HS-5 (cell line): ENCODE measurements around the gene IRX4.

ENCODE experiments used
- DNase-seq: peaks from one replicate; pipeline ENCODE4 v3.0.0-alpha.2; 2012; ENCODE audit warnings: low read depth

Gene IRX4

GRCh38 chr5:1882337-1883119 lies at the start of gene IRX4:
Gene IRX4, minus strand, starts transcription at chr5:1882925. Its CDS starts 278 bp downstream, at chr5:1882647.
- DNase-seq, result no peak

- DNase-seq, result no peak
Observed at GRCh38 chr5:1931604-1932231, 49.0 kb upstream of the IRX4 start.

GRCh38 chr5:1930880-1931603 lies 48.3 kb upstream of the IRX4 start:
- no peak for DNase-seq

GRCh38 chr5:1930501-1930879 lies 47.8 kb upstream of the IRX4 start:
- DNase-seq, result no peak

- no peak for DNase-seq
Observed at GRCh38 chr5:1929108-1929991, 46.6 kb upstream of the IRX4 start.

- DNase-seq, result no peak
Observed at GRCh38 chr5:1926471-1927341, 44.0 kb upstream of the IRX4 start.

GRCh38 chr5:1926071-1926440 lies 43.3 kb upstream of the IRX4 start:
- no peak for DNase-seq

- no peak for DNase-seq
Observed at GRCh38 chr5:1925111-1926070, 42.7 kb upstream of the IRX4 start.

GRCh38 chr5:1923766-1924165 lies 41.0 kb upstream of the IRX4 start:
- DNase-seq, result no peak

GRCh38 chr5:1923341-1923740 lies 40.6 kb upstream of the IRX4 start:
- DNase-seq, result no peak

GRCh38 chr5:1921711-1922110 lies 39.0 kb upstream of the IRX4 start:
- no peak for DNase-seq

GRCh38 chr5:1919750-1920149 lies 37.0 kb upstream of the IRX4 start:
- no peak for DNase-seq

- DNase-seq, result no peak
Observed at GRCh38 chr5:1919209-1919566, 36.5 kb upstream of the IRX4 start.

GRCh38 chr5:1918488-1919208 lies 35.9 kb upstream of the IRX4 start:
- no peak for DNase-seq

- DNase-seq, result no peak
Observed at GRCh38 chr5:1917830-1918487, 35.2 kb upstream of the IRX4 start.

GRCh38 chr5:1916041-1917001 lies 33.6 kb upstream of the IRX4 start:
- no peak for DNase-seq

GRCh38 chr5:1915316-1915715 lies 32.6 kb upstream of the IRX4 start:
- DNase-seq, result no peak

GRCh38 chr5:1914471-1914870 lies 31.7 kb upstream of the IRX4 start:
- DNase-seq, result no peak
